Stimulated activated CD4-positive, alpha-beta T cell treated with anti-CD3 and anti-CD28 coated beads, Interleukin-1b, Interleukin-23, amount 100 ng/mL, for 4 hours (primary cell): ENCODE measurements around the gene LSM4.

Experiments used
- DNase-seq, 2 donors: peaks; one replicate each; pipeline ENCODE4 v3.0.0-alpha.2; 2020; ENCODE audit warnings: low read depth in 2 of 2

The LSM4 gene

DNA sequence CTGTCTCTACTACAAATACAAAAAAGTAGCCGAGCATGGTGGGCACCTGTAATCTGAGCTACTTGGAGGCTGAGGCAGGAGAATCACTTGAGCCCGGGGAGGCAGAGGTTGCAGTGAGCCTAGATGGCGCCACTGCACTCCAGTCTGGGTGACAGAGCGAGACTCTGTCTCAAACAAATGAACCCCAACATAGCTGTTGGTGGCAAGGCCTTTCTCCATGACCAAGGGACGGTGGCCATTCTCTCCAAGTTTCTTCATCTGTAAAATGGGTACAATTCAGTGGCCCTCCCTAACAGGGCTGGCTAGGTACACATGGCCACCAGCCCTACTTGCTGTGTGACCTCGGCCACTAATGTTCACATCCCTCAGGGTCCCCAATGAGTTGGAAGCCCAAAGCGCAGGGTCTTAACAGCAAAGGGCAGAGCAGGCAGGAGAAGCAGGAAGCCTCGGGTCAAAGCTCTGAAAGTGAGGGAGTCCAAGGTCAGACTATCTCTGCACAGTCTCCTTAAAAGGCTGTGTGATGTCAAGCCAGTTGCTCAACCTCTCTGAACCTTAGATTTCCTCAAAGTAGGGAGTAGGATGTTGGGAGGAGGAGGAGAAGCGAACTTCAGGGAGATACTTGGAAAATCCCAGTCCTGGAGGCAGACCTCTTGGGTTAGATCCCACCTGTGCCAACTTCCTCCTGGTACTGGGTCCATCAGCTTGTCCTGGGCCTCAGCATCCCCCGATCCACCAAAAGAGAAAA, 44.2 kb downstream of the LSM4 start:
- peak in 1 of 2 donors; percentile 45 for DNase-seq

DNA sequence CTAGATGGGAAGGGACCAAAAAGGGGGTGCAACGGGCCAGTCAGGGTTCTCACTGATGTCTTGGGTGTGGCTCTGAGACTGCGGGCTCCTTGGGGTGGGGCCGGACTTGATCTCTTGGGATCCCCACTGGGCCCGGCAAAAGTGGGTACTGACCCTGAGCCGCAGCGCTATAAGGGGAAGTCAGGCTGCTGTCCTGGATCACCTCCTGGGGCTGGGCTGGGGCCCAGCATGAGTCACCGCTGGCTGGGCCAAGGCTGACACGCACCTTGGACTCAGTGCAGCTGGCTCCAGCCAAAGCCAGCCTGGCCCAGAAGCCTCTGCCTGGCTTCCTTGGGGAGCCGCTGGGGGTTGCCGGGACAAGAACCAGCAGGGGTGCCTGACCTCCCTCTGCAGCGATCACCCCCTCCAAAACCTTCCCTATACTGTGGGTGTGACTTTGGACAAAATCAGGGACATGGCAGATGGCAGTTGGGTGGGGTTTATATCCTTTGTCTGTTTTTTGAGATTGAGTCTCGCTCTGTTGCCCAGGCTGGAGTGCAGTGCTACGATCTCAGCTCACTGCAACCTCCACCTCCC, 48.0 kb downstream of the LSM4 start:
- DNase-seq: no peak

DNA sequence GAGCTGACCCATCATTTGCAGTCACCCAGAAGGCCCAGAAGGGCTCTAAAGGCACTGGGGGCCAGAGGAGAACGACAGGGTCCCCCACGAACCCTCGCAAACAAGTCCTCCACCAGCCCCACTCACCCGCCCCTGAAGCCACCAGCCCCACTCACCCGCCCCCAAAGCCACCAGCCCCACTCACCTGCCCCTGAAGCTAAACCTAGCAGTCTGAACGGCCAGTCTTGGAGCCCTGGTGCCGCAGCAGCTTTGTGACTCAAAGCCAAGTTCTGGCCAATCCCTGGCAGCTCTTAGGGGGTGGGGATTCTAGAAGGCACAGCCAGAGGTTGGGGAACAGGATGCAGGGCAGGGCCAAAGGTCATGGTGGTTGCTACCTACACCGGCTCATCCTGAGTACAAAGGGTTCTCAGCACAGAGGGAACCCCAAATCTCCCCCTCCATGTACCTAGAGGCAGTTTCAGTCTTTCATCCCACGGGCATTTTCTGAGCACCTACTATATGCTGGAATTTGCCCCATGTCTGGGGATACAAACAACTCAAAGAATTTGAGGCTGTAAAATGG, 48.6 kb downstream of the LSM4 start, which contains the start of gene IQCN:
TSS of gene IQCN (minus strand) at position 234 of the 562 bp plus-strand sequence. CDS start 4,974 bp downstream, outside the sequence.
- DNase-seq: no peak

DNA sequence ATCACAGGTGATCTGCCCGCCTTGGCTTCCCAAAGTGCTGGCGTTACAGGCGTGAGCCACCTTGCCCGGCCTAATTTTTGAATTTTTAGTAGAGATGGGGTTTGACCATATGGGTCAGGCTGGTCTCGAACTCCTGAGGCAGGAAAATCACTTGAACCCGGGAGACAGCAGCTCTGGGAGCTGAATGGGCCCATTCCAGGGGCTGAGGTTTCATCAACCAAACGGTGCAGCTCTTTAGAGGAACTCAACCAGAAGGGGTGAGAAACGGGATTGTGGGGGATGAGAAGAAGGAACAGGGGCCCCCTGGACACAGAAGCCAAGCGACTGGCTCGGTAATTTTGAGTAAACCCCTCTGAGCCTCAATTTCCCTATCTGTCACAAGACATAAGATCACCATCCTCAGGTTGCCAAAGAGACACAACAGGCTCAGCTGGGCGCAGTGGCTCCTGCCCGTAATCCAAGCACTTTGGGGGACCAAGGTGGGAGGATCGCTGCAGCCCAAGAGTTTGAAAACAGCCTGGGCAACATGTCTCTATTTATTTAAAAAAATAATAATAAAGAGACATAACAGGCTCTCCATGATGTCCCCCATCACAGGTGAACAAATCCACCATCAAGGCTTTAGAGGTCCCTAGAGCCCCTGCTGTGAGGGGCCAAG, 49.2 kb downstream of the LSM4 start:
- DNase-seq: no peak

DNA sequence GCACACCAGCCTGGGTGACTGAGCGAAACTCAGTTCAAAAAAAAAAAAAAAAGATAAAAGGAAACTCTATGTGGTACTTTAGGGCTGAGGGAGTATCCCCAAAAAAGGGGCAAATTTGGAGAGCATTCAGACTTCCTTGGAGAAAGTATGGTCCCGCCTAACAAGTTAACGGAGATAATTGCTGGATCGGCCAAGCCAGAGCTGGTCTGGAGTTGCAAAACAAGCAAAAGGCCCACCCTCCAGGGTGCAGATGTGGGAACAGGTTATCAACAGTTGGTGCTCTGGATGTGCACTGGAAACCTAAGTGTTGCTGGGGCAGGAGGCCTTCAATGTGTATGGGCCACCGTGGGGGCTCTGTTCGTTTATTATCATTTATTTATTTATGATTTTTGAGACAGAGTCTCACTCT, 51.4 kb downstream of the LSM4 start:
- no peak for DNase-seq

DNA sequence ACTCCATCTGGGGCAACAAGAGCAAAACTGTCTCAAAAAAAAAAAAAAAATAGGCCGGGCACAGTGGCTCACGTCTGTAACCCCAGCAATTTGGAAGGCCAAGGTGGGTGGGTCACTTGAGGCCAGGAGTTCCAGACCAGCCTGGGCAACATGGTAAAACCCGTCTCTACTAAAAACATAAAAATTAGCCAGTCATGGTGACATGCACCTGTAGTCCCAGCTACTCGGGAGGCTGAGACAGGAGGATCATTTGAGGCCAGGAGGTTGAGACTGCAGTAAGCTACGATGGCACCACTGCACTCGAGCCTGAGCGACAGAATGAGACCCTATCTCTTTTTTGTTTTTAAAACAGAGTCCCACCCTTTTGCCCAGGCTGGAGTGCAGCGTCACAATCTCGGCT, 52.5 kb downstream of the LSM4 start:
- no peak for DNase-seq

DNA sequence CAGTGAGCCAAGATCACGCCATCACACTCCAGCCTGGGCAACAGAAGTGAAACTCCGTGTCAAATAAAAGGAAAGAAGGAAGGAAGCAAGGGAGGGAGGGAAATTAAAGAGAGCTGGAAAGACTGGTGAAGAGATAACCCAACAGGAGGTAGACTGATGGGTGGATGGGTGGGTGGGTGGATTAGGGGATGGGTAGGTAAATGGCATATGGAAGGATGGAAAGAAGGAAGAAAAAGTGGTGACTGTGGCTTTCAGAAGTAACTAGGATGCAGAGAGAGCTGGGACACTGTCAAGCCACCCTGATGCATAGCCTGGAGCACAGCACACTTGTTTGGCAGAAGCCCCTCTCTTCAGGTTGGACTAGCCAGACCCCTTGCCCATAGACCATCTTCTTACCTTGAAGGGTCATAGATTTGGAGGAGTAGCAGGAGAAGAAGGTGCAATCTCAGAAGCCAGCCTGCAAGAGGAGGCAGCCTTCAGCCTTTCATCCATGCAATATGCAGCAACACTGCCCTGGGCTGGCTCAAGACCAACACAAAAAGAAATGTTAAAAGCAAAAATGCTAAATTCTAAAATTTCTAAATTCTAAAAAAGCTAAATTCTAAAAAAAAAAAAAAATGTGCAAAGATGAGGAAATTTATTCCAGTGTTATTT, 53.7 kb downstream of the LSM4 start:
- DNase-seq: no peak

DNA sequence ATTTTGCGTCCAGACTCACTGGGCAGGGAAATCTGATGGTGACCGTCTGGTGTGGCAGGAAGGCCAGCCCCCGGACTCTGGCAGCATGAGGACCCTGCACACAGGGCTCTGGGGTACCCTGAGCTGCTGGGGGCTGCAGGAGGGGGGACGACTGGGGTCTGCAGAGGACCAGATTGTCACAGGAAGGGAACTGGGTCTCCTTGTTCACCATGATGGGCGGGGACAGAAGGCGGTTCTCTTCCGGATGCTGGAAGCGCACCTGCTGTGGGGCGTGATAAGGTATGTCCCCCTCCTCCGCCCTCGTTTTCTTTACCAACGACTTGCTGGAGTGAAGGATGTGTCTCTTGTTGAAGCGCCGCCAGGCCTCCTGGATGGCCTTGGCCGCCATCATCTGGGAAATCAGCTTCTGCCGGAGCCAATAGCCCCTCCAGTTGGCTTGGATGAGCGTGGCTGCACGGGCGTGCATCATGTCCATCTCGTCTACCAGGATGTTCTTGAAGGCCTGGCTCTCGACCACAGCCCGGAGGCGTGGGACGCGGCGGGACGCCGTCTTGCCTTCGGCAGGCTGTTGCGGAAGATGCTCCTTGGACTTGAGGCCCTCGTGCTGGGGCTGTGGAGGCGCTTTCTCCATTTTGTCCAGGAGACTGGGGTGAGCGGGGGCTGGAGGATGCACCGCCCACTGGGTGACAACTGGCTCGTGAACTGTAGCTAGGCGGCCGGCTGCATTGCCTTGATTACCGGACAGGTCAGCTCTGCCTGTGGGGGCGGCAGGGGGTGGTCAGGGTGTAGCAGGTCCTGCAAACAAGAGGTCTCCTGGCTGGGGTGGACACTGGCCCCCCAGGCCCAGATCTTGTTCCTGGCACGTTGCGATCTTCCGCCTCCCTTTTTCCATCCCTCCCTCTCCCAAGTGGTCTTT, 55.8 kb downstream of the LSM4 start:
- DNase-seq: no peak

DNA sequence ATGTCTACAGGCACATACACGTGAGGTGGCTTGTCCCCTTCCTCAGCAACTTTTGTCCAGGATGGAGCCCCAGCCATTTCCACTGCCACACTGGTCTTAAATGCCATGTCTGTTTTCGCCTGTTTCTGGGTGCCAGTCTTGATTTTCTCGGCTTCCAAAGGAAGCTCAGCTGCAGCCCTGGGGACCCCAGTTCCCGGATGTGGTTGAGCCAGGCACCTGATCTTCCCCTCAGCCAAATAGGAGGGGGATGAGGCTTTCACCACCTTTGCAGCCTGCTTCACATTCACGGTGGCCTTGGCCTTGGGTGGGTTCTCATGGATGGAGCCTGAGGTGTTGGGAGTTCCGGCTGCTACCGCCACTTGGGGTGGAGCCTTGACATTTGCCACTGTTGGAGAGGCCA, 57.3 kb downstream of the LSM4 start:
- no peak for DNase-seq

DNA sequence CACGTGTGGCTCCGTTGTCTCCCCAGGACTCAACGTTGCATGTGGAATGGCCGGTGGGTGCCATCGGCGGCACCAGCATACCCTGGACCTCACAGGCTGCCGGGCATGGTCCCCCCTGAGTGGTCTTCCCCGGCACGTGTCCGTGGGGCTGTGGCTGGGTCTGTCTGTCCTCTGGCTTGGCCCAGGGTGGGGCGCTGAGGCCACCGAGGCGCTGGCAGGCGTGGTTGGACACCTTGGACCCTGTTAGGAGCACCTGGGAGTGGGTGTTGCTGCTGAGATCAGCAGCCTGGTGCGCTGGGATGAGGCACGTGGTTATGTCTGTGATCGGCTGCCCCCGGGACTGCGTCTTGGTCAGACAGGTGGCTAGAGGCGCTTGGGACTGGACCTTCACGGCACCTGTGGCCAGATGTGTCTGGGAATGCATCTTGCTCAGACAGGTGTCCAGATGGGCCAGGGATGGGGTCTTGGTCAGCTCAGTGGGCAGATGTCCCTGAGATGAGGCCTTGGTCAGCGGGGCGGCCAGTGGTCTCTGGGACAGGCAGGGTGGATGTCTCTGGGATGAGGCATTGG, 57.8 kb downstream of the LSM4 start:
- DNase-seq: no peak

DNA sequence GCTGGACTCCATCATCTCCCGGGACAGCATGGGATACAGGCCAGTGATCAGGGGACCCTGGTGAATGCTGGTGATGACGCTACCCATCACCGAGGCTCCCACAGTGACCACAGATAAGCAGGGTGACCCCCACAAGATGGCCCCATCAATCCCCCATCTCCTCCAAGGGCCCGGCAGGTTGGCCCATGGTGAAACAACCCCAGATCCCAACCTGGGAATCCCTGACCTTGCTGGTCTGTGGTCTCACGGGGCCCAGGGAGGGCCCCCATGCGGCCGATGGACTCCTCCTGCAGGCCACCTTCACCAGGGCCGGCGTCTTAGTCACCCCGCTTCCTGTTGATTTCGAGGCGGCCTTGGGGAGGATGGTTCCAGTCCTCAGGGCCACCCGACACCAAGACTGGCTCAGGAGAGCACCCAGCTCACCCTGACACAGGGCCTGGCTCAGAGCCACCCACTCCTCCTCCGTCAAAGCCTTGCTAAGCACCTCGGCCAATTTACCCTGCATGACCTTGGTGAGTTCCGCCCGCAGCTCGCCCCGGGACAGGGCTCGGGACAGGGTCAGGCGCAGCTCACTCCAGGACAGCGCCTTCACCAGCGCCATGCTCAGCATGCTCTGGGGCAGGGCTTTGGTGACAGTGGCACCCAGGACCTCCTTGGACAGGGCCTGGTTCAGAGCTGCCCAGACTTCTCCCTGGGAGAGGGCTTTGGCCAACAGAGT, 58.6 kb downstream of the LSM4 start:
- DNase-seq: no peak

DNA sequence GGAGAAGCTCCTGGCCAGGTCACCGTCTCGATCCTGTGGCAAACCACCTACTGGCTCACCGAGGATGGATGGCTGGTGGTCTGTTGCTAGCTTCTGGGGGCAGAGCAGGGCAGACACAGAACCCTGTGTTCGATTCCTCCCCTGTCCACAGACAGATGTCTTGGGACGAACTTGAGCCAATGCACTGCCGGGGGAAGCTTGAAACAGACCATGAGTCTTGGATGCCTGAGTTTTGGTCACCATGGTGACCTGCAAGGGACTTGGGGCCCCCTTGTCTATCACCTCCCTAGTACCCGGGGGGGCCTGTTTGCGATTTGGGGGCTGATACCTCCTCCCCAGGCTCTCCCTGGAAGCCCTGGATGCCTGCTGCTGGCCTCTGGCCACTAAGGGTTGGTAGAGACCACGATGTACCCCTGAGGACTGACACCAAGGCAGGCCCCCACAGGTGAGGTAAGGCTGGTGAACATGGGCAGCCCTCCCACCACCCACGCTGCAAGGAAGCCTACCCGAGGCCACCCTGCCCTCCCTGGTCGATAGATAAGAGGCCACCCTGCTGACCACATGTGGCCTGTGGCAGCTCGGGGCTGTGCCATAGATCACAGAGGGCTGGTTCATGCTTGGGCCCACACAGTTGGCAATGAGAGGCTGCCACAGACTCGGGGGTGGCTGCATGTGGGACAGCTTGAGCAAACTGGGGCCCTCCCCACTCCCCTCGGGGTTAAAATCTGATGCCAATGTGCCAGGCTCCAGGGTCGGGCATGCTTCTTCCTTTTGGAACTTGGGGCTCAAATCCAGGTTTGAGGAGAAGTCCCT, 59.3 kb downstream of the LSM4 start:
- DNase-seq: no peak

DNA sequence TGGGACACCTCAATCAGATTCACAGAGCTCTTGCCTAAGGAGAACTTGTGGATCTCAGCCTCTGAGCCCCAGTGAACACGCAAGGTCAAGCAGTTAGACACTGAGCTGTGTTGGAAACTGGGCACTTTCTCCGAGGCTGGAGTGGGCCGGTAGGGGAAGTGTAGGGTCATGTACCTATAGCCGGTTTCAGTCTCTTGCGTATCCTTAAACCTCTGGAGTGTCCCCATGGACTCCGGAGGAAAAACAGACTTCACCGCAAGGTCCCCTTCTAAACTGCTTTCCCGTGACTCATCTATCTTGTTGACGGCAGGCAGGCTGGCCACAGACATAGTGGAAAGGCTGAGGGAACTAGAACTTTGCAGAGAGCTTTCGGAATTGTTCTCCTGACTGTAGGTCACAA, 60.0 kb downstream of the LSM4 start:
- no peak for DNase-seq

DNA sequence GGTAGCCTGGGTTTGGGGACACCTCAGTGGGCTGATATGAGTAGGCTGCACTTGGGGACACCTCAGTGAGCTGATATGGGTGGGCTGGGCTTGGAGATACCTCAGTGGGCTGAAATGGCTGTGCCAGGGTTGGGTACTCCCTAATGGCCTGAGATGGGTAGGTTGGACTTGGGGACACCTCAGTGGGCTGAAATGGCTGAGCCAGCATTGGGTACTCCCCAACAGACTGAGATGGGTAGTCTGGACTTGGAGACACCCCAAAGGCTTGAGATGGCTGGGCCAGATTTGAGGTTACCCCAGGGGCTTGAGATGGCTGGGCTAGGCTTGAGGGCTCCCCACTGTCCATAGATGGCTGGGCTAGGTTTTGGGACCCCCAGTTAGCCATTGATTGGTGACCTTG, 60.7 kb downstream of the LSM4 start:
- no peak for DNase-seq

DNA sequence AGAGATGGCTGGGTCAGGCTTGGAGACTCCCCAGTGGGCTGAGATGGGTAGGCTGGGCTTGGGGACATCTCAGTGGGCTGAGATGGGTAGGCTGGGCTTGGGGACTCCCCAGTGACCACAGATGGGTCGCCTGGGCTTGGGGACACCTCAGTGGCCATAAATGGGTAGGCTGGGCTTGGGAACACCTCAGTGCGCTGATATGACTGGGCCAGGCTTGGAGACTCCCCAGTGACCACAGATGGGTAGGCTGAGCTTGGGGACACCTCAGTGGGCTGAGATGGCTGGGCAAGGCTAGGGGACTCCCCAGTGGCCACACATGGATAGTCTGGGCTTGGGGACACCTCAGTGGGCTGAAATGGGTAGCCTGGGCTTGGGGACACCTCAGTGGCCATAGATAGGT, 61.4 kb downstream of the LSM4 start:
- DNase-seq: no peak

DNA sequence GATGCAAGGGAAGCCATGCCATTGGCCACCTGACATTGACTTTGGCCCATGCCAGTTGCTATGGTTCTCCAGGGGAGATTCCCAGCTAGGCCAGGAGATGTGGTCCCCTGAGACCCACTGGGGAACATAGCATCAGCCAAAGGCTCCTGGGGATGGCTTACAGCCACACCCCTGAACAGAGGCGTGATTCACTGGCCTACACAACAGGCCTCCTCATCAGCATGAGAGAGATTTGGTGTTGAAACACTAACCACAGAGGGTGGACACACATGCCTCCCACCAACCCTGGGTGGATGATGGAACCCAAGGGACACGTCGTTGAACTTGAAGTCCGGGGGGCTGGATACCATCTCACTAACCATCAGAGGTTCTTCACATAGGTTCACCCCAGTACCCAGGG, 63.0 kb downstream of the LSM4 start:
- no peak for DNase-seq

DNA sequence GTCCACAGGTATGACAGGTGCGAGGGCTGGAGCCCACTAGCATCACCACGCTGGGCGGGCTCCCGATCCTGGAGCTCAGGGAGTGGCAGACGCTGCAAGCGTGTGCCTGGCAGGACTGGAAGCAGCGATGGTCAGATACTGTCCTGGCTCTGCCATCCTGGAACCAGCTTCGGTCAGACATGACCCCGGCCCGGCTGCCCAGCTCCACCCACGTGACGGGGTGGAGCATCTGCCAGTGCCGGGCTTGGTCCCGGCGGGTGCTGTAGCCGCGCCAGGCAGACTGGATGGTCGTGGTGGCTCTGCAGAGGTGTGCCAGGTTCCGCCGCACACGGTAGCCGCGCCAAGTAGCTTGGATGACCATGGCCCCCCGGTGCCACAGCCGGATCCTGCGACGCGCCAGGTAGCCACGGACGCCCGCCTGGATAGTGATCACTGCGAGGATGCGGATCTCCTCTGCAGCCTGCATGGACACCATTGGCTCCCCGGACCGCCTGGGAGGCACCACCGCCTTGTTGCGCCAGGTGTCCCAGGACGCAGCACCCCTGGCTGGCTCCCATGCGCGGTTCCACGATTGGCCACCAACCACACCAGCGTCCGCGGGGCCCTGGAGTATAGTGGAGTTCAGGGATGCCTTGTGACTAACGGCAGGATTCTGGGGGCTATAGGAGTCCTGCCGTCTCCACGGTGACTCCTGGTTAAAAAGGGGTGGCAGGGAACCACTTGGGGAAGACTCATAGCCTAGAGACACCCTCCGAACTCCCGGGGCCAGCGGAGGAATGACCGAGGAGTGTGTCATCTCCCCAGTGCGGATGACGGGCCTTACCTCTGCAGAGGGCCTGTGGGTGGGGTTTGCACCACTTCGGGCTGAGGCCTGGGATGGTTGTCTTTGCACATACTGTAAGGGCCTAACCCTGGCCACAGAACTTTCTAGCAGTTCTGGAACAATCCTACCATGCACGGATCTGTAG, 65.1 kb downstream of the LSM4 start:
- no peak for DNase-seq
